ENCODE measurements around the gene TMEM92. TPM values are rescaled to one million over a fixed set of nuclear protein-coding genes. Genes with fewer than 3 reads are reported as not detected.
"Not testable (repeated sequence)": the region's sequence is repeated elsewhere in the genome, so short reads cannot be mapped to it uniquely, and the experiment has no call there.

Gene TMEM92
- total and polyA plus RNA-seq, 8 donors: 0.11 to 1.00 (median 0.26) TPM

DNA sequence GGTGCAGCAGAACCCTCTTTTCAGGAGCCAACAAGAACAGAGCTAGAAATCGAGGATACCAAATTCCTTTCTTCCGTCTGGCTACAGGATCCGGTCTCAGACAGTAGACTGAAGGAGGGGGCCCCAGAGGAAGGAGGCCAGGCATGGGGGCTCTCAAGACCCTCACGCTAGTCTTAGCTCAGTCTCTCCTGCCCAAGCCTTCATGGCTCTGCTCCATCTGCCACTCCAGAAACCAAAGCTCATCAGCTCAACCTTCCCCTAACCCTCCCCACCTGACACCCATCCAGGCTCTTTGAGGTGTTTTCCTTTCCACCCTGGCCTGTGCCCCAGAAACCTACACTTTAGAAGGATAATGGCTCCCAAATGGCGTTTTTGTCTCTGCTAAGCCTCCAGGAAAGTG, 6.2 kb upstream of the TMEM92 start:
- TF ChIP-seq CTCF (IDR thresholded peaks at IDR 0.05): no peak
- no peaks in the 10 kb centered on the region for H3K4me1 ChIP-seq
- ATAC-seq (no peak), DNase-seq (peak in 2 of 6 donors; percentile 3 to 5), FAIRE-seq (no peak)
- H3K36me3 ChIP-seq: no peaks in the 10 kb centered on the region
- H3K4me3 ChIP-seq: no peak overlapping the region
- H3K9me3 ChIP-seq: no peaks in the 10 kb centered on the region
- H3K27me3 ChIP-seq: no peaks in the 10 kb centered on the region
- 70 to 79% methylated on average over 5 of the region's 5 CpGs for WGBS, 2 donors
- no peak overlapping the region for H3K27ac ChIP-seq
- intact Hi-C loops (cut with DNase I): no loop called here

- 81 to 86% methylated on average over 7 of the region's 7 CpGs for WGBS, 2 donors
- no peak for DNase-seq
- no peak for FAIRE-seq
Observed at GRCh38 chr17:50268743-50269275, 5.5 kb upstream of the TMEM92 start.

DNA sequence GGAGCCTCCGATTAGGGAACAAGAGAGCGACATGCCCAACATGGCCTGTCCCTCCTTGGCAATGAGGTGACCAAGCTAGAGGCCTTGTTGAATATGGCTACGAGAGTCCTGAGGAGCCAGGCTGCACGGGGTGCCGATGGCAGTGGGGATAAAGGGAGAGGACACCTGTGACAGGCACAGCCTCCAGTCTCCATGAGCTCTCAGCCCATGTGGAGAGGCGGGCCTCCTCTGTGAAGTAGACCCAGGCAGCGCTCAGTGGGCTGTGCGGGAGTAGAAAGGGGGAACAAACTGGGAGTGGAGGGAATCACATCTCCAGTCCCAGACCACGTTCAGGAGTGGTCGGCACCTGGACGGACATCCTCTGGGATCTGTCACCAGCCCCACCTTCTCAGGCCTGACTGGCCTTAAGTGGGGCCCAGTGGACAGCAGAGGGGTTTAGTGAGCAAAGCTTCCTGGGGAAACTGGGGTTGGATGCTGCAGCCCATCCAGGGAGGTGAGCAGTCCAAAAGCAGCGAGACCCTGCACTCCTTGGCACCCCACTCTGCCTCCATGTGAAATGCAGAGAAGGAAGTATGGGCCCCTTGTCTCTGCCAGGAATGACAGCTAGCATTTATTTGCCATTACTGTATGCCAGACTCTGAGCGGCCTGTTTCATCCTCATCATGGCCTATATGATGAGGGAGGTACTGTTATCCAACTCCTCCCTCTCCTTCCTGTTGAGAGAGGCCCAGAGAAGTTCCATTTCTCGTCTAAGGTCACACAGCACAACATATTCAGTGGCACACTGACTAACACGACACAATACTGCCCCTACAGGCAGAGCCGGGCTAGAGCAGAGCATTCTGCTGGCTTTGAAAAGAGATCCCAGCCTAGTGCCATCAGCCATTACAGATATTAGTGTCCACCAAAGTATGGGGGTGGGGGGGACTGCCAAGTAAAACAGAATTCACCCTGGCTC, 4.5 kb upstream of the TMEM92 start:
- H3K27ac ChIP-seq: no peak overlapping the region
- no peaks in the 10 kb centered on the region for H3K36me3 ChIP-seq
- H3K9me3 ChIP-seq: no peaks in the 10 kb centered on the region
- intact Hi-C loops (cut with DNase I): loop anchor here in 2 of 3 donors (5.0 to 10.0 kb wide), 2 partner anchors 55 to 67 kb away; partner anchors contain the start of gene COL1A1 (in 1 of the 2)
- peak; percentile 19 to 62 (median 48) for TF ChIP-seq CTCF (IDR thresholded peaks at IDR 0.05)
- no peak overlapping the region for H3K4me3 ChIP-seq
- 56 to 61% methylated on average over 16 of the region's 16 CpGs for WGBS, 2 donors
- no peaks in the 10 kb centered on the region for H3K27me3 ChIP-seq
- no peaks in the 10 kb centered on the region for H3K4me1 ChIP-seq
- FAIRE-seq: no peak
- peak in 4 of 6 donors; percentile 32 to 76 (median 60) for DNase-seq
- ATAC-seq: peak; percentile 47 to 64 (median 59)

More at GRCh38 chr17:50268743-50269275, 5.5 kb upstream of the TMEM92 start:
- Histone ChIP-seq H3K9me3 (no peaks in the 10 kb centered on the region), H3K4me1 (no peaks in the 10 kb centered on the region), H3K36me3 (no peaks in the 10 kb centered on the region), H3K4me3 (no peak overlapping the region), H3K27ac (no peak overlapping the region), H3K27me3 (no peaks in the 10 kb centered on the region)
- ATAC-seq: no peak
- TF ChIP-seq CTCF (IDR thresholded peaks at IDR 0.05): no peak
- intact Hi-C loops (cut with DNase I): no loop called here

GRCh38 chr17:50270435-50271362, 3.6 kb upstream of the TMEM92 start:
- no peaks in the 10 kb centered on the region for H3K27me3 ChIP-seq
- H3K9me3 ChIP-seq: no peaks in the 10 kb centered on the region
- peak in 1 of 4 donors; percentile 3 for ATAC-seq
- H3K4me1 ChIP-seq: no peaks in the 10 kb centered on the region
- no peak for FAIRE-seq
- H3K27ac ChIP-seq: no peak overlapping the region
- no peak overlapping the region for H3K4me3 ChIP-seq
- no peaks in the 10 kb centered on the region for H3K36me3 ChIP-seq
- DNase-seq: peak in 1 of 6 donors; percentile 51
- WGBS, 2 donors: 75 to 80% methylated on average over 21 of the region's 21 CpGs
- TF ChIP-seq CTCF (IDR thresholded peaks at IDR 0.05): no peak
- intact Hi-C loops (cut with DNase I): loop anchor here in 2 of 3 donors (5.0 to 10.0 kb wide), 2 partner anchors 56 to 68 kb away; partner anchors contain the start of gene COL1A1 (in 1 of the 2)

GRCh38 chr17:50271363-50271750, 2.9 kb upstream of the TMEM92 start:
- H3K9me3 ChIP-seq, H3K27me3 ChIP-seq, ATAC-seq, FAIRE-seq, H3K36me3 ChIP-seq, H3K27ac ChIP-seq, H3K4me1 ChIP-seq, DNase-seq, H3K4me3 ChIP-seq: not testable (repeated sequence)
- WGBS, 2 donors: 90 to 97% methylated on average over 4 of the region's 4 CpGs
- intact Hi-C loops (cut with DNase I): loop anchor here in 2 of 3 donors (5.0 to 10.0 kb wide), 2 partner anchors 57 to 69 kb away; partner anchors contain the start of gene COL1A1 (in 1 of the 2)
